Measurements from ENCODE around the gene FHL2. TPM values are rescaled to one million over a fixed set of nuclear protein-coding genes. Genes with fewer than 3 reads are reported as not detected.

Gene FHL2
- total RNA-seq, 2 experiments from 2014 or later: 3.3 to 4.4 TPM

- CTCF ChIA-PET: interaction anchor here (1.0 kb wide), 2 partner anchors 16 to 200 kb away, joined by 3 read pairs; no protein-coding TSS in a partner anchor
- no peaks in the 10 kb centered on the region for H3K9me3 Mint-ChIP-seq
- no peaks in the 10 kb centered on the region for H3K27me3 Mint-ChIP-seq
- H3K4me3 Mint-ChIP-seq: no peak overlapping the region
- no peak for TF ChIP-seq CTCF (IDR thresholded peaks at IDR 0.05)
- H3K36me3 Mint-ChIP-seq (ENCODE audit: low read depth): peaks cover 3% of the 10 kb centered on the region
- DNase-seq: no peak
- no peak for ATAC-seq
- intact Hi-C loops (cut with micrococcal nuclease): no loop called here
- POLR2A ChIA-PET: interaction anchor here (0.7 to 1.5 kb wide), 2 partner anchors 14 kb away, joined by 3 to 5 read pairs; no protein-coding TSS in a partner anchor
- peaks cover 28% of the 10 kb centered on the region for H3K4me1 Mint-ChIP-seq (ENCODE audit: low read depth)
- no peak overlapping the region for H3K27ac Mint-ChIP-seq
Observed at GRCh38 chr2:105315314-105315713, 83.5 kb downstream of the FHL2 start.

- no peak for ATAC-seq
- peaks cover 9% of the 10 kb centered on the region for H3K36me3 Mint-ChIP-seq (ENCODE audit: low read depth)
- no peak overlapping the region for H3K4me3 Mint-ChIP-seq
- intact Hi-C loops (cut with micrococcal nuclease): no loop called here
- H3K27ac Mint-ChIP-seq: no peak overlapping the region
- POLR2A ChIA-PET: no interaction called here
- no peak for DNase-seq
- H3K4me1 Mint-ChIP-seq (ENCODE audit: low read depth): peaks cover 23% of the 10 kb centered on the region
- CTCF ChIA-PET: no interaction called here
- TF ChIP-seq CTCF (IDR thresholded peaks at IDR 0.05): no peak
- no peaks in the 10 kb centered on the region for H3K27me3 Mint-ChIP-seq
- H3K9me3 Mint-ChIP-seq: no peaks in the 10 kb centered on the region
Observed at GRCh38 chr2:105313877-105314276, 85.0 kb downstream of the FHL2 start.

Other genes starting within 250 kb of the FHL2 start
- gene GPR45, start 157.3 kb downstream of the FHL2 start, total RNA-seq: not detected
- gene TGFBRAP1, start 69.3 kb downstream of the FHL2 start, total RNA-seq: 10 to 100 TPM; 17.9 to 20.2 TPM
- 10 to 100 TPM; 22.3 to 23.3 TPM for gene C2orf49, start 61.5 kb downstream of the FHL2 start, total RNA-seq